Vagina (tissue), 2 donors: Measurements from ENCODE around the gene BRD8.
"Not testable (repeated sequence)": the region's sequence is repeated elsewhere in the genome, so short reads cannot be mapped to it uniquely, and the experiment has no call there.

Source experiments
- POLR2A ChIP-seq, 2 donors: fragments of 450-650 bp; IDR thresholded peaks; one replicate each; pipeline ENCODE4 v1.6.1; 2017; ENCODE audit warnings: antibody characterized with exemption in 2 of 2, mild to moderate bottlenecking in 2 of 2, moderate library complexity in 2 of 2
- POLR2AphosphoS5 ChIP-seq, 2 donors: sonication (generic); formaldehyde crosslinking; IDR thresholded peaks; one replicate each; pipeline ENCODE4 v1.9.0; 2017; ENCODE audit warnings: antibody characterized with exemption in 2 of 2, mild to moderate bottlenecking in 2 of 2, low read depth in 1 of 2; ENCODE audit not compliant: insufficient read depth in 1 of 2
- TF ChIP-seq, protein P1 (sequence below), 3 experiments: fragments of 450-650 bp in 2 of 3; fragments of 200-600 bp in 1 of 3; sonication (generic) in 1 of 3; IDR thresholded peaks; one replicate each; pipeline ENCODE4 v1.5.1; 2017 to 2019; ENCODE audit warnings: antibody characterized with exemption in 3 of 3, mild to moderate bottlenecking in 2 of 3, moderate library complexity in 2 of 3

DNA sequence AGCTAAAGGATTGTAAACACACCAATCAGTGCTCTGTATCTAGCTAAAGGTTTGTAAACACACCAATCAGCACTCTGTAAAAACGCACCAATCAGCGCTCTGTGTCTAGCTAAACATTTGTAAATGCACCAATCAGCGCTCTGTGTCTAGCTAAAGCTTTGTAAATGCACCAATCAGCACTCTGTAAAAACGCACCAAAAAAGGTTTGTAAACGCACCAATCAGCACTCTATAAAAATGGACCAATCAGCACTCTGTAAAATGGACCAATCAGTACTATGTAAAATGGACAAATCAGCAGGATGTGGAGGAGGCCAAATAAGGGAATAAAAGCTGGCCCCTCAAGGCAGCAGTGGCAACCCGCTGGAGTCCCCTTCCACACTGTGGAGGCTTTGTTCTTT, 34.9 kb downstream of the BRD8 start:
- TF ChIP-seq, protein P1, sequence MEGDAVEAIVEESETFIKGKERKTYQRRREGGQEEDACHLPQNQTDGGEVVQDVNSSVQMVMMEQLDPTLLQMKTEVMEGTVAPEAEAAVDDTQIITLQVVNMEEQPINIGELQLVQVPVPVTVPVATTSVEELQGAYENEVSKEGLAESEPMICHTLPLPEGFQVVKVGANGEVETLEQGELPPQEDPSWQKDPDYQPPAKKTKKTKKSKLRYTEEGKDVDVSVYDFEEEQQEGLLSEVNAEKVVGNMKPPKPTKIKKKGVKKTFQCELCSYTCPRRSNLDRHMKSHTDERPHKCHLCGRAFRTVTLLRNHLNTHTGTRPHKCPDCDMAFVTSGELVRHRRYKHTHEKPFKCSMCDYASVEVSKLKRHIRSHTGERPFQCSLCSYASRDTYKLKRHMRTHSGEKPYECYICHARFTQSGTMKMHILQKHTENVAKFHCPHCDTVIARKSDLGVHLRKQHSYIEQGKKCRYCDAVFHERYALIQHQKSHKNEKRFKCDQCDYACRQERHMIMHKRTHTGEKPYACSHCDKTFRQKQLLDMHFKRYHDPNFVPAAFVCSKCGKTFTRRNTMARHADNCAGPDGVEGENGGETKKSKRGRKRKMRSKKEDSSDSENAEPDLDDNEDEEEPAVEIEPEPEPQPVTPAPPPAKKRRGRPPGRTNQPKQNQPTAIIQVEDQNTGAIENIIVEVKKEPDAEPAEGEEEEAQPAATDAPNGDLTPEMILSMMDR (IDR thresholded peaks at IDR 0.05): not testable (repeated sequence)
- not testable (repeated sequence) for TF ChIP-seq POLR2A (IDR thresholded peaks at IDR 0.05); POLR2AphosphoS5 (IDR thresholded peaks at IDR 0.05; ENCODE audit: insufficient read depth in 1 of 2, low read depth in 1 of 2)
